ENCODE data around the gene DOK4.

Gene DOK4

GRCh38 chr16:57426356-57426755 lies 59.9 kb downstream of the DOK4 start:
- H3K4me3 ChIP-seq (ENCODE audit: low read depth, low read length), result no peak overlapping the region
- no peak for TF ChIP-seq POLR2A (IDR thresholded peaks at IDR 0.05; ENCODE audit: extremely low read depth, insufficient read length)
- no peak for TF ChIP-seq MYC (IDR thresholded peaks at IDR 0.05; ENCODE audit: low read depth, low read length)
- TF ChIP-seq CTCF (IDR thresholded peaks at IDR 0.05; ENCODE audit: low read depth, low read length), result no peak
- no peak for TF ChIP-seq MAX (IDR thresholded peaks at IDR 0.05; ENCODE audit: low read depth, low read length)
- no peak for DNase-seq (ENCODE audit: low read depth)

GRCh38 chr16:57424583-57424982 lies 61.7 kb downstream of the DOK4 start:
- H3K4me3 ChIP-seq (ENCODE audit: low read depth, low read length), result no peak overlapping the region
- TF ChIP-seq CTCF (IDR thresholded peaks at IDR 0.05; ENCODE audit: low read depth, low read length) (no peak), MYC (IDR thresholded peaks at IDR 0.05; ENCODE audit: low read depth, low read length) (no peak), POLR2A (IDR thresholded peaks at IDR 0.05; ENCODE audit: extremely low read depth, insufficient read length) (no peak), MAX (IDR thresholded peaks at IDR 0.05; ENCODE audit: low read depth, low read length) (no peak)
- DNase-seq (ENCODE audit: low read depth), result no peak

- DNase-seq (ENCODE audit: low read depth), result no peak
- TF ChIP-seq MYC (IDR thresholded peaks at IDR 0.05; ENCODE audit: low read depth, low read length) (no peak), MAX (IDR thresholded peaks at IDR 0.05; ENCODE audit: low read depth, low read length) (no peak), CTCF (IDR thresholded peaks at IDR 0.05; ENCODE audit: low read depth, low read length) (no peak), POLR2A (IDR thresholded peaks at IDR 0.05; ENCODE audit: extremely low read depth, insufficient read length) (no peak)
- H3K4me3 ChIP-seq (ENCODE audit: low read depth, low read length), result no peak overlapping the region
Measured at GRCh38 chr16:57423152-57423551, 63.1 kb downstream of the DOK4 start.

- H3K4me3 ChIP-seq (ENCODE audit: low read depth, low read length), result no peak overlapping the region
- TF ChIP-seq MAX (IDR thresholded peaks at IDR 0.05; ENCODE audit: low read depth, low read length), result no peak
- TF ChIP-seq CTCF (IDR thresholded peaks at IDR 0.05; ENCODE audit: low read depth, low read length), result peak; percentile 82
- TF ChIP-seq POLR2A (IDR thresholded peaks at IDR 0.05; ENCODE audit: extremely low read depth, insufficient read length), result no peak
- peak; percentile 68 for DNase-seq (ENCODE audit: low read depth)
Measured at GRCh38 chr16:57422026-57422944, 64.0 kb downstream of the DOK4 start.

Measured in NB4 (cell line).